RPMI8226 (cell line): ENCODE measurements around the gene SIRPG.
"Not testable (repeated sequence)": the region's sequence is repeated elsewhere in the genome, so short reads cannot be mapped to it uniquely, and the experiment has no call there.

Experiments used
- DNase-seq: peaks from one replicate; pipeline ENCODE4 v3.0.0-alpha.2; 2015

SIRPG gene

GRCh38 chr20:1671891-1672669 lies 14.5 kb upstream of the SIRPG start:
- DNase-seq: no peak

GRCh38 chr20:1669304-1669703 lies 11.7 kb upstream of the SIRPG start:
- no peak for DNase-seq

GRCh38 chr20:1667502-1668085 lies 10.0 kb upstream of the SIRPG start:
- peak; percentile 15 for DNase-seq

GRCh38 chr20:1666802-1667201 lies 9.2 kb upstream of the SIRPG start:
- DNase-seq: no peak

GRCh38 chr20:1665345-1665744 lies 7.8 kb upstream of the SIRPG start:
- no peak for DNase-seq

- no peak for DNase-seq
Measured at GRCh38 chr20:1664911-1665310, 7.3 kb upstream of the SIRPG start.

GRCh38 chr20:1663917-1664316 lies 6.3 kb upstream of the SIRPG start:
- DNase-seq: no peak

DNA sequence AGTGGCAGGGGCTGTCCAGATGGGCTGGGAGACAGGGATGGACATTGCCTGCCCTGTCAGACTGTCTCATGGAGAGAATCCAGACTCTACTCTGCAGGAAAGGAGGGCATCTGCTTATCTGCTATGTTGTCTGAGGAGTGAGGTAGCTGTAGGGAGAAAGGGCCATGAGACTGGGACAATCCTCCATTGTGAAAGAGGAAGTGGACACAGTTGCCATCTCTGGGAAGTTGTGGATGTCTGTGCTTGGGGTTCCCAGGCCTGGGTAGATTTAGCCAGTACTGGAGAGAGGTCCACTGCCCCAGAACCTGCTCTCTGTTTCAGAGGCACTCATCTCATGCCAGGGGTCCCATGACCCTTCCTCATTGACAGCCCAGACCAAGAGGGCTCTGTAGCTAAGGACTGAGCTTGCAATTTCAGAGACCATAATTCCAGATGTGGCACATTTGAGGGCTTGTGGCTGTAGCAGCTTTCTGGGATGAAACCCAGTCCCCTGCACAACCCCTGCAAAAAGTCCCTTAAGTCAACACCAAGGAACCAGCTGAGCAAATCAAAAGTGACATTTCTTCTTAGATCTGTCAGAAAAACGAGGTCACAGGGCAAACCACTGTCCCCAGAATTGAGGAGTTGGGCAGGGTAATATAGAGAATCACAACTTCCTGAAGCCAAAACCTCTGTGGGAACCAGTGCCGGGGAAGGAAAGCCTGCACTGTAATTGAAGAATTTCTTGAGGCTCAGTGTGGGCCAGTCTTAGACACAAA lies 4.1 kb upstream of the SIRPG start:
- DNase-seq: no peak

DNA sequence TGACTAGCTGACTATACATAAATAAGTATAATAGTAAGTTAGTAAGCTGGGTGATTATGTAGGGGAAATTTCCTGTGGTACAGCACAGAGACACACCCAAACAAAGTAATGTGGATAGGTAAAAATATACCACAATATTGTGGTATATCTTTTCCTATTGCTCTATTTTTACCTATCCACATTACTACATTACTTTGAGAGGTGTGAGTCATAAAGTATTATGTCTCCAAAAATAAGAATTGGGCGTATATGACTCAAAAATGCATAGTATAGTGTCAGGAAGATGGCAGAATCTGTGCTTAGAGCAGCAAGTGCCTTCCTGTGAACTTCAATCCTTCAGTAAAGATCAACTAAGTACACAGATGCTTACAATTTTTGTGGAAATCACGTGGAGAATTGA lies 2.7 kb upstream of the SIRPG start:
- no peak for DNase-seq

GRCh38 chr20:1656844-1657243 lies 735 bp downstream of the SIRPG start:
- no peak for DNase-seq

GRCh38 chr20:1654996-1655395 lies 2.6 kb downstream of the SIRPG start:
- no peak for DNase-seq

GRCh38 chr20:1652960-1653359 lies 4.6 kb downstream of the SIRPG start:
- DNase-seq: peak; percentile 60

- DNase-seq: no peak
Measured at GRCh38 chr20:1652104-1652503, 5.5 kb downstream of the SIRPG start.

GRCh38 chr20:1651268-1652058 lies 6.1 kb downstream of the SIRPG start:
- peak; percentile 8 for DNase-seq

- no peak for DNase-seq
Measured at GRCh38 chr20:1648101-1648500, 9.5 kb downstream of the SIRPG start.

GRCh38 chr20:1646975-1647431 lies 10.6 kb downstream of the SIRPG start:
- no peak for DNase-seq

GRCh38 chr20:1644101-1644962 lies 13.2 kb downstream of the SIRPG start:
- DNase-seq: no peak

GRCh38 chr20:1638643-1639042 lies 18.9 kb downstream of the SIRPG start:
- not testable (repeated sequence) for DNase-seq

- no peak for DNase-seq
Measured at GRCh38 chr20:1637755-1638154, 19.8 kb downstream of the SIRPG start.

GRCh38 chr20:1637226-1637625 lies 20.4 kb downstream of the SIRPG start:
- no peak for DNase-seq

DNA sequence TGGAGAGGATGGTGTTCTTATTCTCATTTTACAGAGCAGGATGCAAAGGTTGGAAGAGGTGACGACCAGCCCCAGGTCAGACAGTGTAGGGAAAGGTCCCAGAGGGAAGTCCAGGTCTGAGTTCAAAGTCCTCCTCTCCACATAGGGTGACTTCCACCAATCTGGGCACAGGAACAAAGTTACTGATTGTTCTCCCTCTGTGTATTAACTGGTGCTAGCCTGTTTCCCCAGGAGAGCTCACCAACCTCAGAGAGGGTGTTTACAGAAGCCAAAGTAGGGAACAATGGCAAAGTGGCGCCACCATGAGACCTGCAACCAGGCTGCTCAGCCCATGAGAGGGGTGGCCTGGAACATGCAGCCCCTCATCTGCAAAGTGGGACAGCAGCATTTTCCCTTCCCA lies 21.0 kb downstream of the SIRPG start:
- no peak for DNase-seq
